H1 (cell line): Measurements from ENCODE around the gene CAPN1. TPM values are rescaled to one million over a fixed set of nuclear protein-coding genes. Genes with fewer than 3 reads are reported as not detected.
A peak's percentile ranks its signal among the peaks of the same experiment; 100 is the strongest.

Source experiments
- ATF3 ChIP-seq: IDR thresholded peaks from 2 replicates; pipeline ENCODE4 v1.6.1; 2011; ENCODE audit warnings: low read depth, mild to moderate bottlenecking, low read length; ENCODE audit not compliant: insufficient read depth
- CBX8 ChIP-seq: fragments of 300-800, 300-1000 bp; sonication (generic); IDR thresholded peaks from 2 replicates; pipeline ENCODE4 v1.7.1; 2016; ENCODE audit warnings: low read depth, low read length, borderline replicate concordance
- CTCF ChIP-seq, 3 experiments: IDR thresholded peaks; 1 replicate in 2 of 3; 2 replicates in 1 of 3; pipeline versions ENCODE4 v1.5.1 to v1.6.1; 2011; ENCODE audit warnings: low read length in 3 of 3, mild to moderate bottlenecking in 3 of 3, inconsistent platforms in 2 of 3, low read depth in 1 of 3, moderate library complexity in 1 of 3; ENCODE audit not compliant: insufficient read depth in 1 of 3; ENCODE audit errors: control extremely low read depth in 1 of 3
- EP300 ChIP-seq, 2 experiments: IDR thresholded peaks; 1 replicate in 1 of 2; 2 replicates in 1 of 2; pipeline ENCODE4 v1.6.1; 2011 to 2012; ENCODE audit warnings: low read depth in 2 of 2, low read length in 2 of 2, mild to moderate bottlenecking in 2 of 2, borderline replicate concordance in 1 of 2, inconsistent platforms in 1 of 2, moderate library complexity in 1 of 2
- FOSL1 ChIP-seq: IDR thresholded peaks from 2 replicates; pipeline ENCODE4 v1.6.1; 2011; ENCODE audit warnings: mild to moderate bottlenecking, low read depth, low read length, moderate library complexity; ENCODE audit not compliant: insufficient read depth
- GABPA ChIP-seq: IDR thresholded peaks from 2 replicates; pipeline ENCODE4 v1.6.1; 2011; ENCODE audit warnings: mild to moderate bottlenecking, low read length, moderate library complexity, borderline replicate concordance; ENCODE audit not compliant: insufficient read depth
- HDAC2 ChIP-seq, 2 experiments: fragments of 300-600 bp in 1 of 2; sonication (generic) in 1 of 2; IDR thresholded peaks; 2 replicates each; pipeline ENCODE4 v1.6.1; 2011 to 2012; ENCODE audit warnings: low read depth in 2 of 2, low read length in 2 of 2, mild to moderate bottlenecking in 2 of 2, moderate library complexity in 2 of 2, borderline replicate concordance in 1 of 2, inconsistent platforms in 1 of 2
- MAX ChIP-seq: IDR thresholded peaks from 2 replicates; pipeline ENCODE4 v1.6.1; 2012; ENCODE audit warnings: inconsistent platforms
- POLR2A ChIP-seq, 2 experiments: IDR thresholded peaks; 1 replicate in 1 of 2; 2 replicates in 1 of 2; pipeline ENCODE4 v1.6.1; 2011; ENCODE audit warnings: low read depth in 2 of 2, low read length in 2 of 2, mild to moderate bottlenecking in 2 of 2; ENCODE audit errors: control extremely low read depth in 1 of 2
- POLR2AphosphoS5 ChIP-seq: IDR thresholded peaks from 2 replicates; pipeline ENCODE4 v1.6.1; 2011; ENCODE audit warnings: low read depth, low read length
- POU5F1 ChIP-seq: IDR thresholded peaks from 2 replicates; pipeline ENCODE4 v1.6.1; 2011; ENCODE audit warnings: low read depth, mild to moderate bottlenecking, low read length, moderate library complexity
- RBBP5 ChIP-seq: IDR thresholded peaks from 2 replicates; pipeline ENCODE4 v1.7.1; 2012; ENCODE audit warnings: low read depth, mild to moderate bottlenecking, inconsistent platforms, low read length, moderate library complexity, borderline replicate concordance
- RFX5 ChIP-seq: IDR thresholded peaks from 2 replicates; pipeline ENCODE4 v1.6.1; 2011; ENCODE audit warnings: low read depth, low read length, improper control_type of control experiment, borderline replicate concordance
- RXRA ChIP-seq: IDR thresholded peaks from 2 replicates; pipeline ENCODE4 v1.6.1; 2011; ENCODE audit warnings: low read depth, mild to moderate bottlenecking, low read length, moderate library complexity; ENCODE audit not compliant: insufficient read depth
- SIN3A ChIP-seq, 2 experiments: IDR thresholded peaks in 1 of 2; conservative IDR thresholded peaks in 1 of 2; 2 replicates each; pipeline ENCODE4 v1.6.1; 2011 to 2012; ENCODE audit warnings: low read length in 2 of 2, improper control_type of control experiment in 1 of 2, low read depth in 1 of 2, mild to moderate bottlenecking in 1 of 2
- SIX5 ChIP-seq: IDR thresholded peaks from 2 replicates; pipeline ENCODE4 v1.6.1; 2011; ENCODE audit warnings: mild to moderate bottlenecking, low read depth, low read length
- TAF7 ChIP-seq: optimal IDR thresholded peaks from 2 replicates; pipeline ENCODE3; 2011; ENCODE audit warnings: low read depth, mild to moderate bottlenecking, inconsistent platforms, low read length, moderate library complexity, borderline replicate concordance
- TBP ChIP-seq: IDR thresholded peaks from 2 replicates; pipeline ENCODE4 v1.6.1; 2011; ENCODE audit warnings: low read depth, low read length, improper control_type of control experiment
- polyA plus RNA-seq, 7 experiments: library from polyadenylated mRNA; depleted of rRNA in 3 of 7; stranded (reverse) in 5 of 7; unstranded in 2 of 7; fragments of >200 nt in 5 of 7; fragments of 200-250 nt in 2 of 7; gene quantifications; 1 replicate in 5 of 7; 2 replicates in 1 of 7; 4 replicates in 1 of 7; pipeline versions ENCODE4 v1.2.1 to v1.2.3, GENCODE V29; 2011 to 2013; ENCODE audit warnings: missing spikeins in 2 of 7, mixed read lengths in 2 of 7
- total RNA-seq: library from RNA; stranded (reverse); fragmentation: NEBNext Ultra II Directional; extraction: Animal tissue kit (Norgen Biotek cat#: 25700); gene quantifications from 2 replicates; pipeline ENCODE4 v1.2.1, GENCODE V29; 2021

The CAPN1 gene
- total and polyA plus RNA-seq, 2 of the 8 experiments (the other 6 are each of a cell fraction or from before 2014, with no cell fraction given), result 194 to 233 TPM

GRCh38 chr11:65213322-65214211 lies 31.8 kb downstream of the CAPN1 start (continued):
- no peak for TF ChIP-seq CTCF (IDR thresholded peaks at IDR 0.05; ENCODE audit: control extremely low read depth in 1 of 3, insufficient read depth in 1 of 3, low read depth in 1 of 3, low read length in 3 of 3)
- no peak for TF ChIP-seq FOSL1
- TF ChIP-seq CBX8, result no peak
- TF ChIP-seq RBBP5, result peak; percentile 97
- TF ChIP-seq TAF7, result no peak
- peak; percentile 58 for TF ChIP-seq TBP
- peak; percentile 65 for TF ChIP-seq POLR2AphosphoS5
- TF ChIP-seq MAX, result no peak; the same call in 1 of the 2 replicates
- TF ChIP-seq GABPA, result no peak
- 0 out of 4 replicates have a peak, but pooled peaks of 1 of the 2 experiments have one; percentile 13 for TF ChIP-seq HDAC2 (IDR thresholded peaks at IDR 0.05; ENCODE audit: borderline replicate concordance in 1 of 2, low read depth in 2 of 2, low read length in 2 of 2)
- no peak for TF ChIP-seq ATF3
- TF ChIP-seq RFX5, result no peak
- TF ChIP-seq EP300 (IDR thresholded peaks at IDR 0.05; ENCODE audit: borderline replicate concordance in 1 of 2, low read depth in 2 of 2, low read length in 2 of 2), result peak in 1 of 2 experiments; percentile 10; a peak in 1 of 3 replicates
- no peak for TF ChIP-seq POU5F1
- peak in 1 of 2 experiments; percentile 61; a peak in 3 of 4 replicates for TF ChIP-seq SIN3A (conservative IDR thresholded peaks at IDR 0.05 in 1 of 2, IDR thresholded peaks at IDR 0.05 in 1 of 2; ENCODE audit: low read depth in 1 of 2, low read length in 2 of 2)
- TF ChIP-seq POLR2A (IDR thresholded peaks at IDR 0.05; ENCODE audit: control extremely low read depth in 1 of 2, low read depth in 2 of 2, low read length in 2 of 2), result peak in 1 of 2 experiments; percentile 88; a peak in 2 of 3 replicates
- no peak for TF ChIP-seq RXRA
- peak; percentile 28; the same call in 1 of the 2 replicates for TF ChIP-seq SIX5
